Hepatocyte (in vitro differentiated cells): ENCODE measurements around the gene HSP90B1.

Experiments
- CTCF ChIP-seq: fragments of 200-600 bp; sonication (generic); IDR thresholded peaks from 2 replicates; pipeline ENCODE4 v1.5.1; 2016; ENCODE audit warnings: antibody characterized with exemption, mild to moderate bottlenecking; ENCODE audit not compliant: poor library complexity
- EZH2phosphoT487 ChIP-seq: fragments of 200-600 bp; sonication (generic); IDR thresholded peaks from one replicate; pipeline ENCODE4 v1.6.1; 2018; ENCODE audit warnings: antibody characterized with exemption, mild to moderate bottlenecking, low read depth, moderate library complexity; ENCODE audit not compliant: unreplicated experiment, severe bottlenecking

DNA sequence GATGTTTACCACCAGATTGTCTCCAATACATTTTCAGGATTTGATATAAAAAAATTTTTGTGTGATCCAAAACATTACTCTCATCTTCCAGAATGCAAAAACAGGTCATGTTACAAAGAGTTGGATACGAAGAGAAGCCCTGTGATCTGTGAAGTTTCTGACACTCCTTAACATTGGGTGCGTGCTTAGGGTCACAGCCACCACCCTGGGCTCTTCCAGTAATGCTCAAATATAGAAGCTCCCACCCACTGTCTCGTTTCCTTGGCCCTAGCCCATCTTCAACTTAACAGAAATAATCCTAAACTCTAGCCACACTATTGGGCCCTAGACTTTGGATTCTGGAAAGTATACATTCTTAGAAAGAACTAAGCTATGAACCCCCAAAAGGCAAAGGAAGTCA lies 32.9 kb upstream of the HSP90B1 start:
- TF ChIP-seq CTCF, result no peak
- no peak for TF ChIP-seq EZH2phosphoT487
